B cell (primary cell): ENCODE results near the gene SCNN1B. TPM values are rescaled to one million over a fixed set of nuclear protein-coding genes. Genes with fewer than 3 reads are reported as not detected.

Source experiments
- ATAC-seq: fragments of 200-7000 bp; cut with Tn5 transposase; one replicate; pipeline ENCODE4 v1.10.0; 2021; ENCODE audit warnings: low read depth, mild to moderate bottlenecking, moderate number of reproducible peaks, moderate library complexity
- CTCF ChIA-PET: fragments of 350-600 bp; sonication (Branson Sonifier 250); formaldehyde crosslinking; loops from one replicate; lab custom pipeline; 2021; ENCODE audit warnings: antibody characterized with exemption, inconsistent platforms; lab: Charles Lee
- POLR2A ChIA-PET: fragments of 350-600 bp; sonication (Branson Sonifier 250); formaldehyde crosslinking; loops from one replicate; lab custom pipeline; 2021; ENCODE audit warnings: antibody characterized with exemption; lab: Charles Lee
- DNase-seq: peaks from one replicate; pipeline ENCODE4 v3.0.0; 2013
- H2AFZ ChIP-seq: 2 replicates; pipeline ENCODE4 v1.6.1; 2012; ENCODE audit warnings: mild to moderate bottlenecking, low read depth, low read length; ENCODE audit not compliant: insufficient read depth, poor library complexity, severe bottlenecking
- H3K27ac ChIP-seq, 2 donors: 1 replicate in 1 of 2; 2 replicates in 1 of 2; pipeline ENCODE4 v1.5.1; 2012 to 2013; ENCODE audit warnings: low read length in 2 of 2, mild to moderate bottlenecking in 2 of 2, moderate library complexity in 1 of 2
- H3K27me3 ChIP-seq, 4 experiments: fragments of 200-600 bp in 1 of 4; sonication (generic) in 1 of 4; replicated peaks in 1 of 4; 1 replicate in 2 of 4; 2 replicates in 2 of 4; pipeline versions ENCODE4 v1.6.1 to v1.7.0; 2013 to 2016; ENCODE audit warnings: low read length in 3 of 4, mild to moderate bottlenecking in 2 of 4, mixed read lengths in 1 of 4, moderate library complexity in 1 of 4; ENCODE audit not compliant: insufficient read depth in 4 of 4, control insufficient read depth in 3 of 4; ENCODE audit errors: control extremely low read depth in 1 of 4
- H3K36me3 ChIP-seq, 2 experiments: replicated peaks in 1 of 2; 1 replicate in 1 of 2; 2 replicates in 1 of 2; pipeline versions ENCODE4 v1.6.1 to v1.7.1; 2013; ENCODE audit warnings: low read length in 1 of 2; ENCODE audit not compliant: insufficient read depth in 2 of 2, control insufficient read depth in 1 of 2; ENCODE audit errors: control extremely low read depth in 1 of 2, extremely low read depth in 1 of 2
- H3K4me1 ChIP-seq, 2 donors: fragments of 200-600 bp in 1 of 2; sonication (generic) in 1 of 2; 1 replicate in 1 of 2; 2 replicates in 1 of 2; pipeline versions ENCODE4 v1.5.1 to v1.6.1; 2013 to 2017; ENCODE audit warnings: low read length in 2 of 2; ENCODE audit not compliant: control insufficient read depth in 2 of 2, insufficient read depth in 2 of 2
- H3K4me2 ChIP-seq: replicated peaks from 2 replicates; pipeline ENCODE3; 2012; ENCODE audit warnings: mild to moderate bottlenecking, low read depth, low read length; ENCODE audit not compliant: poor library complexity, severe bottlenecking
- H3K4me3 ChIP-seq, 5 experiments: fragments of 200-600 bp in 1 of 5; sonication (generic) in 1 of 5; 1 replicate in 3 of 5; 2 replicates in 2 of 5; pipeline versions ENCODE4 v1.5.1 to v1.7.0; 2011 to 2016; ENCODE audit warnings: low read length in 4 of 5, mild to moderate bottlenecking in 4 of 5, low read depth in 2 of 5, control low read depth in 1 of 5, moderate library complexity in 1 of 5; ENCODE audit not compliant: insufficient read depth in 1 of 5; ENCODE audit errors: control extremely low read depth in 1 of 5, extremely low read depth in 1 of 5
- H3K79me2 ChIP-seq: fragments of 200-600 bp; sonication (generic); one replicate; pipeline ENCODE4 v1.6.0; 2016; ENCODE audit warnings: low read length; ENCODE audit not compliant: control insufficient read depth, insufficient read depth
- H3K9ac ChIP-seq: fragments of 200-600 bp; sonication (generic); 2 replicates; pipeline ENCODE4 v1.6.1; 2017; ENCODE audit warnings: mild to moderate bottlenecking, low read length, moderate library complexity
- H3K9me3 ChIP-seq, 3 donors: one replicate each; pipeline versions ENCODE4 v1.6.1 to v1.7.1; 2013; ENCODE audit warnings: low read length in 2 of 3; ENCODE audit not compliant: control insufficient read depth in 2 of 3, insufficient read depth in 1 of 3; ENCODE audit errors: control extremely low read depth in 1 of 3
- H4K20me1 ChIP-seq: 2 replicates; pipeline ENCODE4 v1.6.0; 2012; ENCODE audit warnings: mild to moderate bottlenecking, low read length; ENCODE audit not compliant: insufficient read depth, control insufficient read depth, poor library complexity, severe bottlenecking
- H3K27ac Mint-ChIP-seq: one replicate; pipeline ENCODE4 v1.8.0; 2021; ENCODE audit warnings: mixed read lengths
- H3K27me3 Mint-ChIP-seq: one replicate; pipeline ENCODE4 v1.8.0; 2021; ENCODE audit warnings: mixed read lengths
- H3K4me1 Mint-ChIP-seq: one replicate; pipeline ENCODE4 v1.8.0; 2021; ENCODE audit warnings: mixed read lengths
- H3K4me3 Mint-ChIP-seq: one replicate; pipeline ENCODE4 v1.8.0; 2021; ENCODE audit warnings: mixed read lengths
- H3K9me3 Mint-ChIP-seq: one replicate; pipeline ENCODE4 v1.8.0; 2022; ENCODE audit warnings: mixed read lengths; ENCODE audit not compliant: insufficient read depth
- EZH2 ChIP-seq: IDR thresholded peaks from 2 replicates; pipeline ENCODE4 v1.6.1; 2012; ENCODE audit warnings: borderline replicate concordance, low read depth, mild to moderate bottlenecking, moderate library complexity, low read length; ENCODE audit not compliant: insufficient read depth, poor library complexity, severe bottlenecking
- WGBS: methylation state at CpG from one replicate; pipeline ENCODE4 v1.1.5; 2013; ENCODE audit warnings: missing lambda C conversion rate; ENCODE audit not compliant: insufficient coverage; 5-methylcytosine and 5-hydroxymethylcytosine counted together
- intact Hi-C: fragments of 100-400 bp; cut with micrococcal nuclease; formaldehyde crosslinking; loops from one replicate; pipeline ENCODE4 v1.10.0; 2022
- polyA plus RNA-seq: library from polyadenylated mRNA; depleted of rRNA; stranded (reverse); fragments of >200 nt; gene quantifications from 2 replicates; pipeline ENCODE4 v1.2.3, GENCODE V29; 2012
- total RNA-seq, 2 donors: library from RNA; stranded (reverse); fragments of 120-200 nt in 1 of 2; gene quantifications; 1 replicate in 1 of 2; 2 replicates in 1 of 2; pipeline versions ENCODE4 v1.2.3 to v1.2.4, GENCODE V29; 2013 to 2022
- TF ChIP-seq, protein P1 (sequence below): fragments of 200-600 bp; IDR thresholded peaks from one replicate; pipeline ENCODE4 v1.8.0; 2022; ENCODE audit warnings: antibody characterized with exemption, mild to moderate bottlenecking

The SCNN1B gene
- total and polyA plus RNA-seq, 2 donors (not counting 1 experiment from before 2014, with no cell fraction given): 0.30 TPM; not detected in 1

DNA sequence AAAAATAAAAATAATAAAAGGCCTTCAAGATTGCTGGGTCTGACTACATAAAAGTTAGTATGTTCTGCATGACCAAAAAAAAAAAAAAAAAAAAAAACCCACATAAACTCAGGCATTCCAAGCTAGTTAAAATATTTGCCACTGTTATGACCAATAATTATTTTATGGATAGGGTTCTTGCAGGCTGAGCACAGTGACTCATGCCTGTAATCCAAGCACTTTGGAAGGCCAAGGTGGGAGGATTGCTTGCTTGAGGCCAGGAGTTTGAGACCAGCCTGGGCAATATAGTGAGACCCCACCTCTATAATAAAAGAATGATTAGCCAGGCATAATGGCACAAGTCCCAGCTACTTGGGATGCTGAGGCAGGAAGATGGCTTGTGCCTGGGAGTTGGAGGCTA lies 8.1 kb downstream of the SCNN1B start:
- H3K27ac Mint-ChIP-seq: no peak overlapping the region
- no peaks in the 10 kb centered on the region for H3K36me3 ChIP-seq
- no peak overlapping the region for H3K9ac ChIP-seq
- no peaks in the 10 kb centered on the region for H3K4me1 Mint-ChIP-seq
- no peak for ATAC-seq
- intact Hi-C loops: no loop called here
- no peaks in the 10 kb centered on the region for H3K79me2 ChIP-seq
- H3K4me3 Mint-ChIP-seq: no peak overlapping the region
- no peak overlapping the region for H2AFZ ChIP-seq
- H3K4me2 ChIP-seq: no peak overlapping the region
- no peak overlapping the region for H3K4me3 ChIP-seq
- DNase-seq: no peak
- H3K27me3 Mint-ChIP-seq: no peaks in the 10 kb centered on the region
- CTCF ChIA-PET: no interaction called here
- POLR2A ChIA-PET: no interaction called here
- no peaks in the 10 kb centered on the region for H3K4me1 ChIP-seq
- H4K20me1 ChIP-seq: no peaks in the 10 kb centered on the region
- no peak for TF ChIP-seq EZH2
- TF ChIP-seq, protein P1, sequence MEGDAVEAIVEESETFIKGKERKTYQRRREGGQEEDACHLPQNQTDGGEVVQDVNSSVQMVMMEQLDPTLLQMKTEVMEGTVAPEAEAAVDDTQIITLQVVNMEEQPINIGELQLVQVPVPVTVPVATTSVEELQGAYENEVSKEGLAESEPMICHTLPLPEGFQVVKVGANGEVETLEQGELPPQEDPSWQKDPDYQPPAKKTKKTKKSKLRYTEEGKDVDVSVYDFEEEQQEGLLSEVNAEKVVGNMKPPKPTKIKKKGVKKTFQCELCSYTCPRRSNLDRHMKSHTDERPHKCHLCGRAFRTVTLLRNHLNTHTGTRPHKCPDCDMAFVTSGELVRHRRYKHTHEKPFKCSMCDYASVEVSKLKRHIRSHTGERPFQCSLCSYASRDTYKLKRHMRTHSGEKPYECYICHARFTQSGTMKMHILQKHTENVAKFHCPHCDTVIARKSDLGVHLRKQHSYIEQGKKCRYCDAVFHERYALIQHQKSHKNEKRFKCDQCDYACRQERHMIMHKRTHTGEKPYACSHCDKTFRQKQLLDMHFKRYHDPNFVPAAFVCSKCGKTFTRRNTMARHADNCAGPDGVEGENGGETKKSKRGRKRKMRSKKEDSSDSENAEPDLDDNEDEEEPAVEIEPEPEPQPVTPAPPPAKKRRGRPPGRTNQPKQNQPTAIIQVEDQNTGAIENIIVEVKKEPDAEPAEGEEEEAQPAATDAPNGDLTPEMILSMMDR: no peak
- no peak overlapping the region for H3K27ac ChIP-seq
- peaks cover 3% of the 10 kb centered on the region for H3K9me3 Mint-ChIP-seq
- peaks cover 0 to 3% (median 0%) of the 10 kb centered on the region in 4 experiments for H3K27me3 ChIP-seq
- peaks cover 0 to 9% (median 0%) of the 10 kb centered on the region in 3 donors for H3K9me3 ChIP-seq

DNA sequence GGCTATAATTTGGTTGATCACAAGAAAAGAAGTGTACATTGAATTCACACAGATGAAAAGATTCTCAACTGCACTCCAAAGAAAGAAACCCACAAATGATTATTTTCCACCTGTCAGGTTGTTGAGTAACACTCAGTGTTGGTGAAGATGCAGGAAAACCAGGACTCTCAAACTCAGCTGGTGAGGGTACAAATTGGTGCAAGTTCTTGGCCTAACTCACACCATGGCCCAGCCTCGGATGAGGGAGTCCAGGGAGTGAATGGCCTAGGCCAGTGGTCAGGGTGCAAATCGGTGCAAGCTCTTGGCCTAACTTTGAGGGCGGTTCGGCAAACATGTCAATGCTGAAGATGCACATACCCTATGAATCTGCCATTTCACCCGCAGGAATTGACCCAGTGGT lies 8.6 kb downstream of the SCNN1B start:
- Histone ChIP-seq H3K4me1 (no peaks in the 10 kb centered on the region), H3K27me3 (peaks cover 0 to 3% (median 0%) of the 10 kb centered on the region in 4 experiments), H3K9me3 (peaks cover 0 to 9% (median 0%) of the 10 kb centered on the region in 3 donors), H3K36me3 (no peaks in the 10 kb centered on the region), H3K4me3 (no peak overlapping the region), H2AFZ (no peak overlapping the region), H3K27ac (no peak overlapping the region), H3K4me2 (no peak overlapping the region), H3K9ac (no peak overlapping the region), H3K79me2 (no peaks in the 10 kb centered on the region), H4K20me1 (no peaks in the 10 kb centered on the region)
- ChIA-PET CTCF (no interaction called here), POLR2A (no interaction called here)
- H3K27ac Mint-ChIP-seq: no peak overlapping the region
- no peak overlapping the region for H3K4me3 Mint-ChIP-seq
- H3K9me3 Mint-ChIP-seq: peaks cover 3% of the 10 kb centered on the region
- WGBS: 98% methylated on average over 5 of the region's 5 CpGs
- no peaks in the 10 kb centered on the region for H3K4me1 Mint-ChIP-seq
- ATAC-seq: no peak
- intact Hi-C loops: no loop called here
- no peak for DNase-seq
- no peaks in the 10 kb centered on the region for H3K27me3 Mint-ChIP-seq
- TF ChIP-seq EZH2: no peak
- TF ChIP-seq, protein P1: no peak
